Measurements from ENCODE around the gene CELF3.
"Not testable (repeated sequence)": the region's sequence is repeated elsewhere in the genome, so short reads cannot be mapped to it uniquely, and the experiment has no call there.

Gene CELF3

GRCh38 chr1:151737026-151737425, 20.4 kb upstream of the CELF3 start:
- Histone ChIP-seq H2AFZ (ENCODE audit: low read depth, low read length) (no peak overlapping the region), H3K27me3 (ENCODE audit: insufficient read depth, low read length, poor library complexity) (no peaks in the 10 kb centered on the region), H4K20me1 (ENCODE audit: insufficient read depth, low read length) (no peaks in the 10 kb centered on the region), H3K4me1 (ENCODE audit: insufficient read depth, low read length) (no peaks in the 10 kb centered on the region), H3K36me3 (ENCODE audit: insufficient read depth, low read length) (no peaks in the 10 kb centered on the region), H3K9ac (ENCODE audit: low read depth, low read length) (no peak overlapping the region), H3K4me2 (ENCODE audit: insufficient read depth, low read length) (no peak overlapping the region), H3K9me3 (ENCODE audit: insufficient read depth, low read length, severe bottlenecking) (peaks cover 12% of the 10 kb centered on the region), H3K4me3 (ENCODE audit: low read depth in 1 of 2, low read length in 2 of 2) (no peak overlapping the region), H3K27ac (ENCODE audit: low read length) (no peak overlapping the region), H3K79me2 (ENCODE audit: insufficient read depth, low read length) (no peaks in the 10 kb centered on the region)
- DNase-seq: no peak
- ATAC-seq (ENCODE audit: insufficient read depth, low read depth): no peak
- TF ChIP-seq, protein P1, sequence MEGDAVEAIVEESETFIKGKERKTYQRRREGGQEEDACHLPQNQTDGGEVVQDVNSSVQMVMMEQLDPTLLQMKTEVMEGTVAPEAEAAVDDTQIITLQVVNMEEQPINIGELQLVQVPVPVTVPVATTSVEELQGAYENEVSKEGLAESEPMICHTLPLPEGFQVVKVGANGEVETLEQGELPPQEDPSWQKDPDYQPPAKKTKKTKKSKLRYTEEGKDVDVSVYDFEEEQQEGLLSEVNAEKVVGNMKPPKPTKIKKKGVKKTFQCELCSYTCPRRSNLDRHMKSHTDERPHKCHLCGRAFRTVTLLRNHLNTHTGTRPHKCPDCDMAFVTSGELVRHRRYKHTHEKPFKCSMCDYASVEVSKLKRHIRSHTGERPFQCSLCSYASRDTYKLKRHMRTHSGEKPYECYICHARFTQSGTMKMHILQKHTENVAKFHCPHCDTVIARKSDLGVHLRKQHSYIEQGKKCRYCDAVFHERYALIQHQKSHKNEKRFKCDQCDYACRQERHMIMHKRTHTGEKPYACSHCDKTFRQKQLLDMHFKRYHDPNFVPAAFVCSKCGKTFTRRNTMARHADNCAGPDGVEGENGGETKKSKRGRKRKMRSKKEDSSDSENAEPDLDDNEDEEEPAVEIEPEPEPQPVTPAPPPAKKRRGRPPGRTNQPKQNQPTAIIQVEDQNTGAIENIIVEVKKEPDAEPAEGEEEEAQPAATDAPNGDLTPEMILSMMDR (IDR thresholded peaks at IDR 0.05; ENCODE audit: borderline replicate concordance, extremely low read depth, low read length, poor library complexity, severe bottlenecking): no peak
- TF ChIP-seq EZH2 (IDR thresholded peaks at IDR 0.05; ENCODE audit: borderline replicate concordance, low read depth, low read length, severe bottlenecking): no peak

- not testable (repeated sequence) for H2AFZ ChIP-seq (ENCODE audit: low read depth, low read length); H3K4me2 ChIP-seq (ENCODE audit: insufficient read depth, low read length); DNase-seq; H3K36me3 ChIP-seq (ENCODE audit: insufficient read depth, low read length); H3K27ac ChIP-seq (ENCODE audit: low read length); H3K9ac ChIP-seq (ENCODE audit: low read depth, low read length); H3K4me1 ChIP-seq (ENCODE audit: insufficient read depth, low read length); H3K4me3 ChIP-seq (ENCODE audit: low read depth in 1 of 2, low read length in 2 of 2); H3K79me2 ChIP-seq (ENCODE audit: insufficient read depth, low read length); ATAC-seq (ENCODE audit: insufficient read depth, low read depth); H3K27me3 ChIP-seq (ENCODE audit: insufficient read depth, low read length, poor library complexity); H4K20me1 ChIP-seq (ENCODE audit: insufficient read depth, low read length)
- H3K9me3 ChIP-seq (ENCODE audit: insufficient read depth, low read length, severe bottlenecking): peaks cover 12% of the 10 kb centered on the region
Measured at GRCh38 chr1:151733995-151734394, 17.4 kb upstream of the CELF3 start.

DNA sequence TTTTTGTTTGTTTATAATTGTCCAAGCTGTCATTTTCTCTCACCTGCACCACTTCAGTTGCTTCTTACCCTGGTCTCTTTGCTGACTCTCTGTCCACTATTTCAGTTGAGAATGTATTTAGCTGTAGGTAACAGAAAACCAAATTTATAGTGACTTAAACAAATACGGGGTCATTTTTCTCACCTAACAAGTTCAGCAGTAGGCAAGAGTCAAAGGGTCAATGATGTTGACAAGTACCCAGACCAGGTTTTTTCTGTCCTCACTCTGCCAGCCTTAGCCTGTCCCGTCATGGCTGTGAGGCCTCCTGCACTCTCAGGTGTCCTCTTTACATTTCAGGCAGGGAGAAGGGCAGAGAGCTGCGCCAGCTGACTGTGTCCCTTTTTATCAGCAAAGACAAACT, 16.5 kb upstream of the CELF3 start:
- DNase-seq: no peak
- H3K4me2 ChIP-seq (ENCODE audit: insufficient read depth, low read length): no peak overlapping the region
- H3K4me1 ChIP-seq (ENCODE audit: insufficient read depth, low read length): no peaks in the 10 kb centered on the region
- H3K4me3 ChIP-seq (ENCODE audit: low read depth in 1 of 2, low read length in 2 of 2): no peak overlapping the region
- no peak overlapping the region for H2AFZ ChIP-seq (ENCODE audit: low read depth, low read length)
- H3K79me2 ChIP-seq (ENCODE audit: insufficient read depth, low read length): no peaks in the 10 kb centered on the region
- no peak overlapping the region for H3K9ac ChIP-seq (ENCODE audit: low read depth, low read length)
- H3K9me3 ChIP-seq (ENCODE audit: insufficient read depth, low read length, severe bottlenecking): peaks cover 11% of the 10 kb centered on the region
- peaks cover 4% of the 10 kb centered on the region for H3K27me3 ChIP-seq (ENCODE audit: insufficient read depth, low read length, poor library complexity)
- H4K20me1 ChIP-seq (ENCODE audit: insufficient read depth, low read length): no peaks in the 10 kb centered on the region
- no peak overlapping the region for H3K27ac ChIP-seq (ENCODE audit: low read length)
- H3K36me3 ChIP-seq (ENCODE audit: insufficient read depth, low read length): no peaks in the 10 kb centered on the region
- no peak for ATAC-seq (ENCODE audit: insufficient read depth, low read depth)
- TF ChIP-seq, protein P1 (IDR thresholded peaks at IDR 0.05; ENCODE audit: borderline replicate concordance, extremely low read depth, low read length, poor library complexity, severe bottlenecking): no peak
- no peak for TF ChIP-seq EZH2 (IDR thresholded peaks at IDR 0.05; ENCODE audit: borderline replicate concordance, low read depth, low read length, severe bottlenecking)

GRCh38 chr1:151729966-151730291, 13.3 kb upstream of the CELF3 start:
- Histone ChIP-seq H4K20me1 (ENCODE audit: insufficient read depth, low read length) (no peaks in the 10 kb centered on the region), H3K79me2 (ENCODE audit: insufficient read depth, low read length) (no peaks in the 10 kb centered on the region), H2AFZ (ENCODE audit: low read depth, low read length) (no peak overlapping the region), H3K4me2 (ENCODE audit: insufficient read depth, low read length) (no peak overlapping the region), H3K4me3 (ENCODE audit: low read depth in 1 of 2, low read length in 2 of 2) (no peak overlapping the region), H3K27me3 (ENCODE audit: insufficient read depth, low read length, poor library complexity) (peaks cover 10% of the 10 kb centered on the region), H3K9ac (ENCODE audit: low read depth, low read length) (no peak overlapping the region), H3K27ac (ENCODE audit: low read length) (no peak overlapping the region), H3K4me1 (ENCODE audit: insufficient read depth, low read length) (no peaks in the 10 kb centered on the region), H3K36me3 (ENCODE audit: insufficient read depth, low read length) (no peaks in the 10 kb centered on the region), H3K9me3 (ENCODE audit: insufficient read depth, low read length, severe bottlenecking) (no peaks in the 10 kb centered on the region)
- ATAC-seq (ENCODE audit: insufficient read depth, low read depth): no peak
- TF ChIP-seq EZH2 (IDR thresholded peaks at IDR 0.05; ENCODE audit: borderline replicate concordance, low read depth, low read length, severe bottlenecking): no peak
- TF ChIP-seq, protein P1 (IDR thresholded peaks at IDR 0.05; ENCODE audit: borderline replicate concordance, extremely low read depth, low read length, poor library complexity, severe bottlenecking): no peak
- DNase-seq: no peak
